Neural crest cell (in vitro differentiated cells): Measurements from ENCODE around the gene MKLN1. TPM values are rescaled to one million over a fixed set of nuclear protein-coding genes. Genes with fewer than 3 reads are reported as not detected.

Experiments
- DNase-seq: peaks from one replicate; pipeline ENCODE4 v3.0.0; 2021; ENCODE audit warnings: low read depth, mixed read lengths, low spot score
- H3K27ac Mint-ChIP-seq: one replicate; pipeline ENCODE4 v1.8.0; 2021; ENCODE audit warnings: mild to moderate bottlenecking, mixed read lengths; ENCODE audit not compliant: unreplicated experiment
- H3K27me3 Mint-ChIP-seq: 2 replicates; pipeline ENCODE4 v1.8.0; 2021; ENCODE audit warnings: low read depth, mild to moderate bottlenecking, mixed read lengths
- H3K36me3 Mint-ChIP-seq: 2 replicates; pipeline ENCODE4 v1.8.0; 2021; ENCODE audit warnings: low read depth, mild to moderate bottlenecking, mixed read lengths
- H3K4me1 Mint-ChIP-seq: 2 replicates; pipeline ENCODE4 v1.8.0; 2021; ENCODE audit warnings: mixed read lengths
- H3K4me3 Mint-ChIP-seq: one replicate; pipeline ENCODE4 v1.8.0; 2021; ENCODE audit warnings: mild to moderate bottlenecking, mixed read lengths
- H3K9me3 Mint-ChIP-seq: 2 replicates; pipeline ENCODE4 v1.8.0; 2021; ENCODE audit warnings: mixed read lengths
- total RNA-seq: library from RNA; stranded (reverse); gene quantifications from 2 replicates; pipeline ENCODE4 v1.2.1, GENCODE V29; 2021
- TF ChIP-seq, protein P1 (sequence below): fragments of 200-600 bp; sonication (generic); conservative IDR thresholded peaks from 2 replicates; pipeline ENCODE4 v1.5.0; 2021; ENCODE audit warnings: antibody characterized with exemption, mild to moderate bottlenecking

Gene MKLN1
- total RNA-seq, 1 donor from 2014 or later, result 45.7 TPM

- H3K27ac Mint-ChIP-seq, result no peak overlapping the region
- H3K27me3 Mint-ChIP-seq, result no peaks in the 10 kb centered on the region
- DNase-seq, result no peak
- TF ChIP-seq, protein P1, sequence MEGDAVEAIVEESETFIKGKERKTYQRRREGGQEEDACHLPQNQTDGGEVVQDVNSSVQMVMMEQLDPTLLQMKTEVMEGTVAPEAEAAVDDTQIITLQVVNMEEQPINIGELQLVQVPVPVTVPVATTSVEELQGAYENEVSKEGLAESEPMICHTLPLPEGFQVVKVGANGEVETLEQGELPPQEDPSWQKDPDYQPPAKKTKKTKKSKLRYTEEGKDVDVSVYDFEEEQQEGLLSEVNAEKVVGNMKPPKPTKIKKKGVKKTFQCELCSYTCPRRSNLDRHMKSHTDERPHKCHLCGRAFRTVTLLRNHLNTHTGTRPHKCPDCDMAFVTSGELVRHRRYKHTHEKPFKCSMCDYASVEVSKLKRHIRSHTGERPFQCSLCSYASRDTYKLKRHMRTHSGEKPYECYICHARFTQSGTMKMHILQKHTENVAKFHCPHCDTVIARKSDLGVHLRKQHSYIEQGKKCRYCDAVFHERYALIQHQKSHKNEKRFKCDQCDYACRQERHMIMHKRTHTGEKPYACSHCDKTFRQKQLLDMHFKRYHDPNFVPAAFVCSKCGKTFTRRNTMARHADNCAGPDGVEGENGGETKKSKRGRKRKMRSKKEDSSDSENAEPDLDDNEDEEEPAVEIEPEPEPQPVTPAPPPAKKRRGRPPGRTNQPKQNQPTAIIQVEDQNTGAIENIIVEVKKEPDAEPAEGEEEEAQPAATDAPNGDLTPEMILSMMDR, result no peak
- H3K36me3 Mint-ChIP-seq, result no peaks in the 10 kb centered on the region
- peaks cover 20% of the 10 kb centered on the region for H3K4me1 Mint-ChIP-seq
- H3K9me3 Mint-ChIP-seq, result no peaks in the 10 kb centered on the region
- no peak overlapping the region for H3K4me3 Mint-ChIP-seq
Observed at GRCh38 chr7:131298608-131298992, 29.1 kb upstream of the MKLN1 start.

- H3K4me1 Mint-ChIP-seq, result peaks cover 20% of the 10 kb centered on the region
- TF ChIP-seq, protein P1, result no peak
- no peaks in the 10 kb centered on the region for H3K27me3 Mint-ChIP-seq
- H3K36me3 Mint-ChIP-seq, result no peaks in the 10 kb centered on the region
- no peaks in the 10 kb centered on the region for H3K9me3 Mint-ChIP-seq
- no peak overlapping the region for H3K4me3 Mint-ChIP-seq
- no peak for DNase-seq
- no peak overlapping the region for H3K27ac Mint-ChIP-seq
Observed at GRCh38 chr7:131299074-131299473, 28.6 kb upstream of the MKLN1 start.

DNA sequence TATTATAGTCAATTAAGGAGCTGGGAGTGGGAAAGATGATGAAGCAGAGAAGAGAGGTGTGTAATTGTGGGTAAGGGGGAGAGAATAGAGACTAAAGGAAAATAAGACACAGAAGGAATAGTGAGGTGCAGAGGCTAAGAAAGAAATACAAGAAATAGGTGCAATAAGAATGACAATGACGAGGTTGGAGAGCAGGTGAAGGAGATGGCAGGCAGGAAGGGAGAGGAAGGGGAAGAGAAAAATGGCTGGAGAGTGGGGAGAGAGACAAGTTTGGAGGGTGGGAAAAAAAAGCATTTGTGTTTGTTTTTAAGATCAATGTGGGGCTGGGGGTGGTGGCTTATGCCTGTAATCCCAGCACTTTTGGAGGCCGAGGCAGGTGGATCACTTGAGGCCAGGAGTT, 27.6 kb upstream of the MKLN1 start:
- DNase-seq, result no peak
- Mint-ChIP-seq H3K36me3 (no peaks in the 10 kb centered on the region), H3K9me3 (no peaks in the 10 kb centered on the region), H3K27me3 (no peaks in the 10 kb centered on the region), H3K4me1 (peaks cover 20% of the 10 kb centered on the region), H3K4me3 (no peak overlapping the region), H3K27ac (no peak overlapping the region)
- TF ChIP-seq, protein P1, result no peak

- Mint-ChIP-seq H3K27ac (no peak overlapping the region), H3K9me3 (peaks cover 2% of the 10 kb centered on the region), H3K27me3 (no peaks in the 10 kb centered on the region), H3K36me3 (no peaks in the 10 kb centered on the region), H3K4me1 (peaks cover 20% of the 10 kb centered on the region), H3K4me3 (no peak overlapping the region)
- TF ChIP-seq, protein P1, result no peak
- no peak for DNase-seq
Observed at GRCh38 chr7:131300572-131301466, 26.9 kb upstream of the MKLN1 start.

DNA sequence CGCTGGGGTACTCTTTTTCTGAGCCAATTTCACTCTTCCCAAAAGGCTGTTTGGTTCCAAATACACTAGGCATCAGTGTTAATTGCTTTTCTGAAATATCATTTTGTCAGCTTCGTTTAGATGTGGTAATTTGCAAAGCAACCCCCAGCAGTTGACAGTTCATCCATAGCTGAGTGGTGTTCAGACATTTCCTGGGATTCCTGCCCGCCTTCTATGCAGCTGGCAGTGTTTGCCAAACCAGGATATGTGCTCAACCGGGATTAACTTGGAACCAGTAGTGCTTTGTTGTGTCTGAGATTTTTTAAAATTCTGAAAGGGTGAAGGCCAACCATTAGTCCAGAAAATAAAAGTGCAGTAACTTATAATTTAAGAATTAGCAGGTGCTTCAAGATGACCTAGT, 25.2 kb upstream of the MKLN1 start:
- H3K27ac Mint-ChIP-seq, result no peak overlapping the region
- H3K27me3 Mint-ChIP-seq, result no peaks in the 10 kb centered on the region
- H3K9me3 Mint-ChIP-seq, result peaks cover 9% of the 10 kb centered on the region
- no peak for DNase-seq
- TF ChIP-seq, protein P1, result no peak
- H3K36me3 Mint-ChIP-seq, result peaks cover 7% of the 10 kb centered on the region
- peaks cover 20% of the 10 kb centered on the region for H3K4me1 Mint-ChIP-seq
- H3K4me3 Mint-ChIP-seq, result no peak overlapping the region
